NCI-H2107 treated with DMSO at 0.1 percent for 48 hours (cell line): Measurements from ENCODE around the gene AFP.

ENCODE experiments used
- DNase-seq: peaks from one replicate; lab custom pipeline; 2025; ENCODE audit not compliant: unreplicated experiment; lab: John Stamatoyannopoulos, UW

The AFP gene

GRCh38 chr4:73413294-73413755, 22.7 kb upstream of the AFP start:
- no peak for DNase-seq

GRCh38 chr4:73414936-73415271, 21.1 kb upstream of the AFP start:
- DNase-seq: no peak

- DNase-seq: no peak
Observed at GRCh38 chr4:73415807-73416238, 20.2 kb upstream of the AFP start.

- DNase-seq: no peak
Observed at GRCh38 chr4:73416423-73417087, 19.5 kb upstream of the AFP start.

GRCh38 chr4:73417342-73417741, 18.7 kb upstream of the AFP start:
- no peak for DNase-seq

DNA sequence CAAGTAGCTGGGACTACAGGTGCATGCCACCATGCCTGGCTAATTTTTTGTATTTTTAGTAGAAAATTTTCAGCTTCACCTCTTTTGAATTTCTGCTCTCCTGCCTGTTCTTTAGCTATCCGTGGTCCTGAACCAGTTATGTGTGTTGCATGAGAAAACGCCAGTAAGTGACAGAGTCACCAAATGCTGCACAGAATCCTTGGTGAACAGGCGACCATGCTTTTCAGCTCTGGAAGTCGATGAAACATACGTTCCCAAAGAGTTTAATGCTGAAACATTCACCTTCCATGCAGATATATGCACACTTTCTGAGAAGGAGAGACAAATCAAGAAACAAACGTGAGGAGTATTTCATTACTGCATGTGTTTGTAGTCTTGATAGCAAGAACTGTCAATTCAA, 18.0 kb upstream of the AFP start:
- no peak for DNase-seq

DNA sequence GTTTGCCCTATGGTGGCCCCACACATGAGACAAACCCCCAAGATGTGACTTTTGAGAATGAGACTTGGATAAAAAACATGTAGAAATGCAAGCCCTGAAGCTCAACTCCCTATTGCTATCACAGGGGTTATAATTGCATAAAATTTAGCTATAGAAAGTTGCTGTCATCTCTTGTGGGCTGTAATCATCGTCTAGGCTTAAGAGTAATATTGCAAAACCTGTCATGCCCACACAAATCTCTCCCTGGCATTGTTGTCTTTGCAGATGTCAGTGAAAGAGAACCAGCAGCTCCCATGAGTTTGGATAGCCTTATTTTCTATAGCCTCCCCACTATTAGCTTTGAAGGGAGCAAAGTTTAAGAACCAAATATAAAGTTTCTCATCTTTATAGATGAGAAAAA, 17.3 kb upstream of the AFP start:
- DNase-seq: no peak

- no peak for DNase-seq
Observed at GRCh38 chr4:73419106-73420038, 16.6 kb upstream of the AFP start.

GRCh38 chr4:73420615-73421014, 15.4 kb upstream of the AFP start:
- DNase-seq: no peak

- peak; percentile 19 for DNase-seq
Observed at GRCh38 chr4:73421708-73422457, 14.1 kb upstream of the AFP start.

DNA sequence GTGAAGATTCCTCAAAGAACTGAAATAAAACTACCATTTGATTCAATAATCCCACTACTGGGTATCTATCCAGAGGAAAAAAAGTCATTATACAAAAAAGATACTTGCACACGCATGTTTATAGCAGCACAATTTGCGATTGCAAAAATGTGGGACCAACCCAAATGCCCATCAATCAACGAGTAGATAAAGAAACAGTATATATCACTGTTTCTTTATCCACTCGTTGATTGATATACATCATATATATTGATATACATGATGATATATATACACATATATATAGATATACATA, 13.6 kb upstream of the AFP start:
- DNase-seq: no peak

DNA sequence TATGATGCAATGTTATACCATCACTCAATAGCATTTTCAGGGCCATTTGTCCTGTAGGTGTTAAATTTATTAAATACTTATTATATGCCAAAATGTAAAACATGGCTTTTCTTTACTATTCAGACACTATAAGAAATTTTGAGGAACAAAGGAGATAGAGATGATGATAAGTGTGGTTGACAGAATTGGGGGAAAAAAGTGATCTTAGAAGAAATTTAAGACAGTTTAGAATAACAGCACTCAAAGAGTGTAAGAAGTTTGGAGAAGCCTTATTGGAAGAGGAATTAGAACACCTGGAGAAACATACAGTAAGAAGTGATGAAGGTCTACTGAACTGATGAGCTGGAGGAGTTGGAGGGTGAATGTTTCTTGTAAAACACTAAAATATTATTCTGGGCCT, 12.8 kb upstream of the AFP start:
- no peak for DNase-seq

DNA sequence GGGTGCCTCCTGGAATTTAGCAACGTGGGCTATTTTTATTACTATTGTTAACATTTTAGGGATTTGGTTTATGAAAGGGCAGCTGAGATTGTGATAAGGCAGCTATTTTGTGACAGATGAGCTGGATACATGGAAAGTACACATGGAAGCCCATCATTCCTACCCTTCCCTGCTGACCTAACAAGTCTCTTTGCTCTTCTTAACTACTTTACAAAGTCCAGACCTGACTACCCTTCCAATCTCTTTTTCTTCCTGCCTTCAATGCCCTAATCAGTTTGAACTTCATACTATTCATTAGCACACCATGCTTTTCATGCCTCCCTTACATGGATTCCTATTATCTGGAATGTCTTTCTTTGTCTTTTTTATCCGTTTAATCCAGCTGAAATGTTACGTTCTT, 9.4 kb upstream of the AFP start:
- no peak for DNase-seq

GRCh38 chr4:73429118-73429517, 6.9 kb upstream of the AFP start:
- no peak for DNase-seq

GRCh38 chr4:73429826-73430587, 6.0 kb upstream of the AFP start:
- no peak for DNase-seq

DNA sequence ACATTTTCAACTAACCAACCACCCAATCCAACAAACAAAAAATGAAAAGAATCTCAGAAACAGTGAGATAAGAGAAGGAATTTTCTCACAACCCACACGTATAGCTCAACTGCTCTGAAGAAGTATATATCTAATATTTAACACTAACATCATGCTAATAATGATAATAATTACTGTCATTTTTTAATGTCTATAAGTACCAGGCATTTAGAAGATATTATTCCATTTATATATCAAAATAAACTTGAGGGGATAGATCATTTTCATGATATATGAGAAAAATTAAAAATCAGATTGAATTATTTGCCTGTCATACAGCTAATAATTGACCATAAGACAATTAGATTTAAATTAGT, 4.2 kb upstream of the AFP start:
- no peak for DNase-seq

DNA sequence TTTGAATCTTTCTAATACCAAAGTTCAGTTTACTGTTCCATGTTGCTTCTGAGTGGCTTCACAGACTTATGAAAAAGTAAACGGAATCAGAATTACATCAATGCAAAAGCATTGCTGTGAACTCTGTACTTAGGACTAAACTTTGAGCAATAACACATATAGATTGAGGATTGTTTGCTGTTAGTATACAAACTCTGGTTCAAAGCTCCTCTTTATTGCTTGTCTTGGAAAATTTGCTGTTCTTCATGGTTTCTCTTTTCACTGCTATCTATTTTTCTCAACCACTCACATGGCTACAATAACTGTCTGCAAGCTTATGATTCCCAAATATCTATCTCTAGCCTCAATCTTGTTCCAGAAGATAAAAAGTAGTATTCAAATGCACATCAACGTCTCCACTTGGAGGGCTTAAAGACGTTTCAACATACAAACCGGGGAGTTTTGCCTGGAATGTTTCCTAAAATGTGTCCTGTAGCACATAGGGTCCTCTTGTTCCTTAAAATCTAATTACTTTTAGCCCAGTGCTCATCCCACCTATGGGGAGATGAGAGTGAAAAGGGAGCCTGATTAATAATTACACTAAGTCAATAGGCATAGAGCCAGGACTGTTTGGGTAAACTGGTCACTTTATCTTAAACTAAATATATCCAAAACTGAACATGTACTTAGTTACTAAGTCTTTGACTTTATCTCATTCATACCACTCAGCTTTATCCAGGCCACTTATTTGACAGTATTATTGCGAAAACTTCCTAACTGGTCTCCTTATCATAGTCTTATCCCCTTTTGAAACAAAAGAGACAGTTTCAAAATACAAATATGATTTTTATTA, 3.6 kb upstream of the AFP start:
- DNase-seq: no peak

- no peak for DNase-seq
Observed at GRCh38 chr4:73433140-73433539, 2.9 kb upstream of the AFP start.

GRCh38 chr4:73434311-73434710, 1.7 kb upstream of the AFP start:
- no peak for DNase-seq
